HFFc6 (cell line): Measurements from ENCODE around the gene EEIG1. TPM values are rescaled to one million over a fixed set of nuclear protein-coding genes. Genes with fewer than 3 reads are reported as not detected.

Source experiments
- DNase-seq: peaks from one replicate; pipeline ENCODE4 v3.0.0-alpha.2; 2018
- H3K27ac Mint-ChIP-seq: 2 replicates; pipeline ENCODE4 v1.8.0; 2020; ENCODE audit warnings: mild to moderate bottlenecking, mixed read lengths
- H3K27me3 Mint-ChIP-seq: 2 replicates; pipeline ENCODE4 v1.8.0; 2021; ENCODE audit warnings: mild to moderate bottlenecking, moderate library complexity, mixed read lengths; ENCODE audit not compliant: insufficient read depth
- H3K36me3 Mint-ChIP-seq: 2 replicates; pipeline ENCODE4 v1.8.0; 2021; ENCODE audit warnings: low read depth, mixed read lengths
- H3K4me1 Mint-ChIP-seq: 2 replicates; pipeline ENCODE4 v1.8.0; 2020; ENCODE audit warnings: low read depth, mixed read lengths
- H3K4me3 Mint-ChIP-seq: 2 replicates; pipeline ENCODE4 v1.8.0; 2020; ENCODE audit warnings: mild to moderate bottlenecking, moderate library complexity, mixed read lengths
- H3K9me3 Mint-ChIP-seq: 2 replicates; pipeline ENCODE4 v1.8.0; 2020; ENCODE audit warnings: mild to moderate bottlenecking, mixed read lengths
- total RNA-seq, 6 experiments: library from RNA; stranded (reverse); fragmentation: NEBNext Ultra II Directional; extraction: Animal tissue kit (Norgen Biotek cat#: 25700); gene quantifications; 2 replicates in 1 of 6; 3 replicates in 5 of 6; pipeline ENCODE4 v1.2.3, GENCODE V29; 2021
- TF ChIP-seq, protein P1 (sequence below): fragments of 200-600 bp; sonication (generic); IDR thresholded peaks from 2 replicates; pipeline ENCODE4 v1.5.0; 2021; ENCODE audit warnings: antibody characterized with exemption, mild to moderate bottlenecking

EEIG1 gene
- total RNA-seq, 6 experiments from 2014 or later = 26.7 to 35.4 (median 29.3) TPM

DNA sequence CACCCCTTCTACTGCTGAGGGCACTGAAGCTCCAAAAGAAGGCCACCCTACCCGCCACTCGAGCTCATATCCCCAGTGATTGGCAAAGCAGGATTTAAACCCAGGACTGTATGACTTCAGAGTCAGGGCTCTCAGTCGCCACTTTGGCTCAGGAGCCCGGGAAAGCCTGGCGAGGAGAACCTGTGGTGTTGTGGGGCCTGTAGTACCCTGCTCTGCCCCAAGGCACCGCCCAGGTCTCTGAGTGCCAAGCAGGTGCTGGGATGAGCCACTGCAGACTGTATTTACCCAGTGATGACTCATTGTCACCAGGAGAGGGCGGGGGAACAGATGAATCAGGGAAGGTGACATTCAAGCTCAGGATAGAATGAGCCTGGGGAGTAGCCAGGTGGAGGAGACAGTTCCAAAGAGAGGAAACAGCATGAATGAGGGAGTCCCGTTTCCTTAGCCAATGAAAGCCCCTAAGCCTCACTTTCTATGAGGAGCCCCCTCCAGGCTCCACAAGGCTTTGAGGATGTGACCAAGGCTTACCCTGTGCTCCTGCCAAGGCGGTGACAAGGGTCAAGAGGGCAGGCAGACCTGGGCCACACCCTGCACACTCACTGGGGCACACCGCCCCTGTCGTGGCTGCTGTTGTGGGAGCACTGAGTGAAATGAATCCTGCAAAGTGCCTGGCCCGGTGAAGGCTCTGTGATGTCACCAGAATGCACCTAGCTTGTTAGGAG lies 25.3 kb downstream of the EEIG1 start:
- Mint-ChIP-seq H3K36me3 (peaks cover 8% of the 10 kb centered on the region), H3K9me3 (no peaks in the 10 kb centered on the region), H3K27me3 (no peaks in the 10 kb centered on the region; the same call in 1 of the 2 replicates), H3K4me3 (no peak overlapping the region), H3K4me1 (peaks cover 13% of the 10 kb centered on the region), H3K27ac (no peak overlapping the region)
- TF ChIP-seq, protein P1, sequence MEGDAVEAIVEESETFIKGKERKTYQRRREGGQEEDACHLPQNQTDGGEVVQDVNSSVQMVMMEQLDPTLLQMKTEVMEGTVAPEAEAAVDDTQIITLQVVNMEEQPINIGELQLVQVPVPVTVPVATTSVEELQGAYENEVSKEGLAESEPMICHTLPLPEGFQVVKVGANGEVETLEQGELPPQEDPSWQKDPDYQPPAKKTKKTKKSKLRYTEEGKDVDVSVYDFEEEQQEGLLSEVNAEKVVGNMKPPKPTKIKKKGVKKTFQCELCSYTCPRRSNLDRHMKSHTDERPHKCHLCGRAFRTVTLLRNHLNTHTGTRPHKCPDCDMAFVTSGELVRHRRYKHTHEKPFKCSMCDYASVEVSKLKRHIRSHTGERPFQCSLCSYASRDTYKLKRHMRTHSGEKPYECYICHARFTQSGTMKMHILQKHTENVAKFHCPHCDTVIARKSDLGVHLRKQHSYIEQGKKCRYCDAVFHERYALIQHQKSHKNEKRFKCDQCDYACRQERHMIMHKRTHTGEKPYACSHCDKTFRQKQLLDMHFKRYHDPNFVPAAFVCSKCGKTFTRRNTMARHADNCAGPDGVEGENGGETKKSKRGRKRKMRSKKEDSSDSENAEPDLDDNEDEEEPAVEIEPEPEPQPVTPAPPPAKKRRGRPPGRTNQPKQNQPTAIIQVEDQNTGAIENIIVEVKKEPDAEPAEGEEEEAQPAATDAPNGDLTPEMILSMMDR = peak; percentile 52
- DNase-seq = no peak

GRCh38 chr9:127954831-127955293 lies 25.9 kb downstream of the EEIG1 start:
- H3K4me1 Mint-ChIP-seq = peaks cover 13% of the 10 kb centered on the region
- no peak for DNase-seq
- no peak overlapping the region for H3K27ac Mint-ChIP-seq

GRCh38 chr9:127953768-127954505 lies 26.9 kb downstream of the EEIG1 start:
- H3K27ac Mint-ChIP-seq = no peak overlapping the region
- peaks cover 13% of the 10 kb centered on the region for H3K4me1 Mint-ChIP-seq
- H3K9me3 Mint-ChIP-seq = no peaks in the 10 kb centered on the region
- peaks cover 5% of the 10 kb centered on the region for H3K36me3 Mint-ChIP-seq
- no peak for DNase-seq
- TF ChIP-seq, protein P1 = no peak
- H3K4me3 Mint-ChIP-seq = no peak overlapping the region
- no peaks in the 10 kb centered on the region; the same call in 1 of the 2 replicates for H3K27me3 Mint-ChIP-seq

More at GRCh38 chr9:127954831-127955293, 25.9 kb downstream of the EEIG1 start:
- Mint-ChIP-seq H3K4me3 (no peak overlapping the region), H3K9me3 (no peaks in the 10 kb centered on the region), H3K27me3 (no peaks in the 10 kb centered on the region; the same call in 1 of the 2 replicates), H3K36me3 (peaks cover 8% of the 10 kb centered on the region)
- TF ChIP-seq, protein P1 = no peak

GRCh38 chr9:127953154-127953553 lies 27.6 kb downstream of the EEIG1 start:
- Mint-ChIP-seq H3K36me3 (no peaks in the 10 kb centered on the region), H3K4me1 (peaks cover 13% of the 10 kb centered on the region), H3K27ac (no peak overlapping the region), H3K4me3 (no peak overlapping the region), H3K27me3 (no peaks in the 10 kb centered on the region; the same call in 1 of the 2 replicates), H3K9me3 (no peaks in the 10 kb centered on the region)
- TF ChIP-seq, protein P1 = no peak
- DNase-seq = no peak

DNA sequence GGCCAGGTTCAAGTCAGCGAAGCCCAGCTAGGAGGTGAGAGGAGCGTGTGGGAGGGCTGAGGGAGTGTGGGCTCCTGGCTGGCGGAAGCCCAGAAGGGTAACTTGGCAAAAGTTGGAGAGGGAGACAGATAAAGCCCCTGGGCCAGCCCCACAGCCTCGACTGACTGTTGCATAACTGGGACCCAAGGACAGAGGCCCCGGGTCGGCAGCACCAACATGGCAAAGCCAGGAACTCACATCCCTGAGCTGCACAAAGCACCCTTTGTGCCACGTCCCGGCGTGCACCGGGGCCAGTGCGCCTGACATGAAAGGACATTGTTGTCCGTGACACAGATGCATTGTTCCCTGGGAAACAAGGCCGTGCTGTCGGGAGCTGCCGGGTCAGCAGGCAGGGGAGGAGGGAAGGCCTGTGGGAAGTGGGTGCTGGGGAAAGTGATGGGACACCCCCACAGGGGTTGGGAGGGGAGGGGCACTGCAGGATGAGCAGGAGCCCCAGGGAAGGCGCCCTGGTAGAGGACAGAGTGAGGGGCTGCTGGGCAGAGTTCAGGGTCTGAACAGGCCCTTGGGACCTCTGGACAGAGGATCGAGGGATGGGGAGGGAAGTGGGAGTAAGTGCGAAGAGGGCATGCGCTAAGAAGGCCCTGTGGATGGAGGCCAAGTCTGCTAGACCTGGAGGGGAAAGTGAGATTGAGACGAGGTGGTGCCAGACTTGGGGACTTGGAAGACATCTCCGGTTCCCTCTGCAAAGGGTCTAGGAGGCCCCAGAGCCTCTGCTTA lies 30.1 kb downstream of the EEIG1 start:
- TF ChIP-seq, protein P1 = no peak
- no peaks in the 10 kb centered on the region; the same call in 1 of the 2 replicates for H3K27me3 Mint-ChIP-seq
- no peak overlapping the region for H3K4me3 Mint-ChIP-seq
- no peak overlapping the region for H3K27ac Mint-ChIP-seq
- H3K4me1 Mint-ChIP-seq = peaks cover 11% of the 10 kb centered on the region
- H3K36me3 Mint-ChIP-seq = no peaks in the 10 kb centered on the region
- no peaks in the 10 kb centered on the region for H3K9me3 Mint-ChIP-seq
- DNase-seq = no peak
